ENCODE measurements around the gene TSSK2.
"Not testable (repeated sequence)": the region's sequence is repeated elsewhere in the genome, so short reads cannot be mapped to it uniquely, and the experiment has no call there.

TSSK2 gene

DNA sequence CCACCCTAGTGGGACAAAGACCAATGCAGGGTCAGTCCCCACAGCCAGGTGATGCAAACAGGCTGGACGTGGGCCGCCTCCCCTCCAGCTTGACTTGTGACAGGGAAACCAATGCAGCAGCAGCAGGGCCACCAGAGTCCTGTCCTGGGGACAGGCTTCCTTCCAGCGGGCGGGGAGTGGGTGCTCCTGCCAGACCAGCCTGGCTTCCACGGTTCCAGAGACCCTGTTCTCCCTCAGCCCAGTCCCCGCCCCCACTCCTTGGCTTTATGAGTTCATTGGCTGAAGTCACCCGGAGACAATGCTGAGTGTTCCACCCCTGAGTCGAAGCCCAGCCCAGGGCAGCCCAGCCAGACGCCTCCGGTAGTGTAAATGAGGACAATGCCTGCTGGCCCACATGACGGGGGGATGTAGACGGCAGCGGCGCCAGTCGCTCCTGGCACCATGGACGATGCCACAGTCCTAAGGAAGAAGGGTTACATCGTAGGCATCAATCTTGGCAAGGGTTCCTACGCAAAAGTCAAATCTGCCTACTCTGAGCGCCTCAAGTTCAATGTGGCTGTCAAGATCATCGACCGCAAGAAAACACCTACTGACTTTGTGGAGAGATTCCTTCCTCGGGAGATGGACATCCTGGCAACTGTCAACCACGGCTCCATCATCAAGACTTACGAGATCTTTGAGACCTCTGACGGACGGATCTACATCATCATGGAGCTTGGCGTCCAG lies at the start of gene TSSK2:
Gene TSSK2 (plus strand): TSS at position 350 of the 726 bp plus-strand sequence. CDS start 92 bp downstream, at position 442.
- no peak for DNase-seq

DNA sequence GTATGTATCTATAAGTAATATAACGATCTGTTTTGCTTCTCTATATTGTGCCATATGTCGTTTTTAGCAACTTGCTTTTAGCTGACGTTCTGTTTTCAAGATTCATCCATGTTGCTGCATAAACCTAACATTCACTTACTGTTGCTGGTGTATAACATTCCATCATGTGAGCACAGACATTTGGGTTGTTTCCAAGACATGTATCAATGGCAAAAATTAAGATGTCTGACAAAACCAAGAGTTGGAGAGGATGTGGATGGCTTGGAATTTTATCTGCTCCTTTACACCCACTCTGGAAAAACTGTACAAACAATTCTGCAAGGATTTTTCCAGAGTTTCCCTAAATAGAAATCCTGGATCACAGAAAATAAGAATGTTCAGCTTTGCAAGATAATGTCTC lies 49.8 kb upstream of the TSSK2 start:
- no peak for DNase-seq

DNA sequence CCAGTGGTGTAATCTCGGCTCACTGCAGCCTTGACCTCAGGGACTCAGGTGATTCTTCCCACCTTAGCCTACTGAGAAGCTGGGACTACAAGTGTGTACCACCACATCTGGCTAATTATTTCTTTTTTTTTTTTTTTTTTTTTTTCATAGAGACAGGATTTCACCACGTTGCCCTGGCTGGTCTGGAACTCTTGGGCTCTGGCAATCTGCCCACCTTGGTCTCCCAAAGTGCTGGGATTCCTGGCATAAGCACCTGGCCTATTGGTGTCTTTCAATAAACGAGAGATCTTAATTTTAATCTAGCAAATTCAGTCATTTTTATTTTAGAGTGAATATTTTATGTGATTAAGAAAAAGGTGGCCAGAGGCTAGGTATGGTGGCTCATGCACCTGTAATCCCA lies 49.0 kb upstream of the TSSK2 start:
- DNase-seq: no peak

DNA sequence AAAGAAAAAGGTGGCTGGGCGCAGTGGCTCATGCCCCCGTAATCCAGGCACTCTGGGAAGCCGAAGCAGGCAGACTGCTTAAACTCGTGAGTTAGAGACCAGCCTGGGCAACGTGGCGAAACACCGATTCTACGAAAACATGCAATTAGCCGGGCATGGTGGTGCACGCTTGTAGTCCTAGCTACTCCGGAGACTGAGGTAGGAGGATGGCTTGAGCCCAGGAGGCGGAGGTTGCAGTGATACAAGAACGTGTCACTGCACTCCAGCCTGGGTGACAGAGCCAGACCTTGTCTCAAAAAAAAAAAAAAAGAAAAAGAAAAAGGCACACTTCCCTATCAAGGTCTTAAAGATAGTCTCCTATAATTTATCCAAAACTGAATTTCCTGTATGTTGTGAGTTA lies 48.3 kb upstream of the TSSK2 start:
- no peak for DNase-seq

DNA sequence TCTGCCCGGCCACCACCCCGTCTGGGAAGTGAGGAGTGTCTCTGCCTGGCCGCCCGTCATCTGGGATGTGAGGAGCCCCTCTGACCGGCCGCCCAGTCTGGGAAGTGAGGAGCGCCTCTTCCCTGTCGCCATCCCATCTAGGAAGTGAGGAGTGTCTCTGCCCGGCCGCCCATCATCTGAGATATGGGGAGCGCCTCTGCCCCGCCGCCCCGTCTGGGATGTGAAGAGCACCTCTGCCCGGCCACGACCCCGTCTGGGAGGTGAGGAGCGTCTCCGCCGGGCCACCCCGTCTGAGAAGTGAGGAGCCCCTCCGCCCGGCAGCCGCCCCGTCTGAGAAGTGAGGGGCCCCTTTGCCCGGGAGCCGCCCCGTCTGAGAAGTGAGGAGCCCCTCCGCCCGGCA lies 47.0 kb upstream of the TSSK2 start:
- not testable (repeated sequence) for DNase-seq

DNA sequence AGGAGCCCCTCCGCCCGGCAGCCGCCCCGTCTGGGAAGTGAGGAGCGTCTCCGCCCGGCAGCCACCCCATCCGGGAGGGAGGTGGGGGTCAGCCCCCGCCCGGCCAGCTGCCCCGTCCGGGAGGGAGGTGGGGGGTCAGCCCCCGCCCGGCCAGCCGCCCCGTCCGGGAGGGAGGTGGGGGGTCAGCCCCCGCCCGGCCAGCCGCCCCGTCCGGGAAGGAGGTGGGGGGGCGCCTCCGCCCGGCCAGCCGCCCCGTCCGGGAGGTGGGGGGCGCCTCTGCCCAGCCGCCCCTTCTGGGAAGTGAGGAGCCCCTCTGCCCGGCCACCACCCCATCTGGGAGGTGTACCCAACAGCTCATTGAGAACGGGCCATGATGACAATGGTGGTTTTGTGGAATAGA lies 46.5 kb upstream of the TSSK2 start:
- not testable (repeated sequence) for DNase-seq

DNA sequence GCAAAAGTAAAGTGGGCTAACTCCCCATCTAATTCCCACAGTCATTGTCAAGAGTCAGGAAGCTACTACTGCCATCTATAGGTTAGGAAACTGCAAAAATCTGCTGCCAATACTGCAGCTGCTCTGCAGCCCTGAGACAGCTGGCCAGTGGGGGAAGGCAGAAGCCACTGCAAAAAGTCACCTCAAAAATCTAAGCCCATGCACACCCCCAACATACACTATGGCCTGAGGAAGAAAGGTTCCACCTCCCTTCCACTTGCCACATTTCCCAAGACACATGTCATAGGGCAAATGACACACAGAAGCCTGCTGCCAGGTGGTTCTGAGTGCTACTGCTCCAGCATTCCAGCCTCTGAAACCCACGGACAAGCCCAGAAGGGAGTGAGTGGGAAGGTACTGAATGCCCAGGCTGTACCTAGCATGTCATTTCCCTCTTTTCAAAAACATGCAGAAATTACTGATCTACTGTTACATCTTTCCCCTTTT lies 45.8 kb upstream of the TSSK2 start:
- DNase-seq: peak; percentile 70

DNA sequence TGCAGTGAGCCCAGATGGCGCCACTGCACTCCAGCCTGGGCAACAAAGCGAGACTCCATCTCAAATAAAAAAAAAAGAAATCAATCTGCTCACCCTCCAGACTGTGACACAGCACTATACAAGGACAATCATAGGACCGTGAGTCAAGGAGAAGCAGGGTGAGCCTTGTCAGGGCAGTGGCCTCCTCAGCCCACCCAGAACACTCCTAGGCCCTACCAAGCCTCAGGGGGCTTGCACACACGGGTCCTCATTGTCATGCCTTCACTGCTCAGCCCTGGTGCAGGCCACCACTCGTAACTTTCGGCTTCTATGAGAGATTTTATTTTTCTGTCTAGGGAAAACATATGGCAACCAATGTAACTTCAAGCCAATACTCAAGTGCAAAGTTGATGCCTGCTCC lies 44.7 kb upstream of the TSSK2 start:
- DNase-seq: no peak

DNA sequence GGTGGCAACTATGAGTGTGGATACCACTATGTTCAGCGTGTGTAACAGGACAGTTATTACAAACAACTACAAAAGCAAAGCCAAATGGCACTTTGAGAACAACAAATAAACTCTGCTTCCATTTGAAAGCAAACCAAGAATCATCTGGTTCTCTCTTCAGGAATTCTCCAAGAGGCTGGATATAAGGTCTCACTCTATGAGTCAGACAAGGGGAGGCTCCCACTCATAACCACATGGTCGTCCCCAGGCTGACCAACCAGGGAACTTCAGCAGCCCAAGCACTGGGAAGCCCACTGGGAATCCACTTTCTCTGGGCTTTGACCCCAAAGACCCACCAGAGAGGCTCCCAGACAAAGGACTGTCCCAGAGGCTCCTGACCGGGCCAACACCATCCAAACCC lies 44.2 kb upstream of the TSSK2 start:
- peak; percentile 49 for DNase-seq

DNA sequence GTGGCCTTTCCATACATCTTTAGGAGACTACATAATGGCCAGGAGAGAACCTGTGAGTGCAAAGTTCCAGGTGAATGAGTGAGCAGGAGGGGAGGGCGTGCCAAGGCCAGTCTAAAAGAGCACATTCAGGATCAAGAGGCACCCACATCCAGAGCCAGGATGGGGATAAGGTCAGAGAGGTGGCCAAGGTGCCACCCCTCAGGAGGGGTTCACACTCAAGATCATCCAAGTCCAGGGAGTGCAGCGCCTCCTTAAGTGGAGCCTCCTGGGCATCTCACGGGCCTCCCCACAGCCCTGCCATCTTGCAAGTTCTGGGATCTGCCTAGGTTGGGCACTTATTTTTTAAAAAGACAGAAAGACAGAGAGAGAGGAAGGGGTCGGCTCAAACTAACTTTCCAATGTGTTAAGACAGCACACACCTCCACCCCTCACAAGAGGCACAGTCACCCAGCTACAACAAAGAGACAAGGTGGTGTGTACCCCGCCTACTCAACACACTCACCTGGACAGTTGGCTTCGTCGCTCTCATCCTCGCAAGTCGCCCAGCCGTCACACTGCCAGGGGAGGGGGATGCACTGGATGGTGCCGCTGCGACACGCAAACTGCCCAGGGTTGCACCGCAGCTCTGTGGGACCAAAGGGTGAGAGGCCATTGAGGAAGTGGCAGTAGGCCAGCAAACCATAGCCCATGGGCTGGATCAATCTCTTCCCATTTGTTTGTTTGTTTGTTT lies 42.1 kb upstream of the TSSK2 start:
- DNase-seq: no peak

DNA sequence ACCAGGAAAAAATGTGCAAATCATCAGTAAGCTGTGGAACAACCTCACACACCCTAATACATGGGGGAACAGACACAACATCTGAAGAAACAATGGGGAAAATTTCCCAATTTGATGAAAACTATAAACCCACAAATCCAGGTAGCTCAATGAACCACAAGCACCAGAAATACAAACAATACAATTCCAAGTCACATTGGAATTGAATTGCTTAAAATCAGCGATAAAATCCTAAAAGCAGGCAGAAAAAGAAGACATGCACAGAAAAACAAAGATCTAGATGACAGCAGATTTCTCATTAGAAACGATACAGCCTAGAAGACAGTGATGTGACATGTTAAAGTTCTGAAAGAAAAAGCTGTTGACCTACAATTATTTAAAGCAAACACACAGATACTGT lies 40.9 kb upstream of the TSSK2 start:
- no peak for DNase-seq

DNA sequence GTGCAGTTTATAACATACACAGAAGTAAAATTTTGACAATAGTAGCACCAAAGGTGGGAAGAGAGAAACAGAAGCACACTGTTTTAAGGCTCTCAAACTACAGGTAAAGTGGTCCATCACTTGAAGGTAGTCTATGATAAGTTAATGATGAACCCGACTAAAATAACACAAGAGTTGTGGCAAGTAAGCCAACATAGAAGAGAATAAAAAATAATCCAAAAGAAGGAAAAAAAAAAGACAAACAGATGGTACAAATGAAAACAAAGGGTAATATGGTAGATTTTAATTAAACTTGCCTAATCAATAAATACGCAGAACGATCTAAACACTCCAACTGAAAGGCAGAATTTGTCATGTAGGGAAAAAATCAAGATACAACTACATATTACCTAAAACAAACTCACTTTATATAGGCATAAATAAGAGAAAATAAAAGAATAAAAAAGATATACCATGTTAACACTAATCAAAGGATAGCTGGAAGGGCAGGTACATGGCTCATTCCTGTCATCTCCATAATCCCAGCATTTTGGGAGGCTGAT lies 40.5 kb upstream of the TSSK2 start:
- DNase-seq: no peak

DNA sequence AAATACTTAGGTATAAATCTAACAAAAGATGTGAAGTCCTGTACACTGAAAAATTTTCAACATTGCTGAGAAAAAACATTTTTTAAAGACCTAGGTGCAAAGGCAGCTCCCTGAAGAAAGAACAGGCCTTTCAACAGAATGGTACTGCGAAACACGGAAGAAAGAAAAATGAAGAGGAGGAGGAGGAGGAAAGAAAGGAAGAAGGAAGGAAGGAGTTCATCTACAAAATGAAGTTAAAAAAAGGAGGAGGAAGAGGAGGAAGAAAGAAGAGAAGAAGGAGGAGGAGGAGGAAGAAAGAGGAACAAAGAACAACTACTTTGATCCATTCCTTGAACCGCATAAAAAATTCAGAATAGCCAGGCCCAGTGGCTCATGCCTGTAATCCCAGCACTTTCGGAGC lies 38.4 kb upstream of the TSSK2 start:
- no peak for DNase-seq

DNA sequence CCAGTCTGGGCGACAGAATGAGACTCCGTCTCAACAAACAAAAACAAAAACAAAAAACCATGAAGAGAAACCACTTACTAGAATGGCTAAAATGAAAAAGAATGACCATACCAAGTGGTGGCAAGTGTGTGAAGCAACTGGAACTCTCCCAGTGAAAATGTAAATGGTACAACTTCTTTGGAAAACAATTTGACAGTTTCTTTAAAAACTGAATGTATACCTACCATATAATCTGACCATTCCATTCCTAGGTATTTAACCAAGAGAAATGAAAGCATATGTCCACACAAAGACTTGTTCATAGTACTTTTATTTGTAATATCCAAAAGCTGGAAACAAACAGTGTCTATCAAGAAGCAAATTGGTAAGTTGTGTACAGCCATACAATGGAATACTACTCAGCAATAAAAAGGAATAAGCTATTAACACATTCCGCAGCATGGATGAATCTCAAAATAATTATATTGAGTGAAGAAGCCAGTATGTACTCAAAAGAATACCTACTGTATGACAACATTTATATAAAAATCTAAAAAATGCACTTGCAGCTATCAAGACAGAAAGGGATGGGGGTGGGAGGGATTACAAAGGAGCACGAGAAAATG lies 36.6 kb upstream of the TSSK2 start:
- no peak for DNase-seq

DNA sequence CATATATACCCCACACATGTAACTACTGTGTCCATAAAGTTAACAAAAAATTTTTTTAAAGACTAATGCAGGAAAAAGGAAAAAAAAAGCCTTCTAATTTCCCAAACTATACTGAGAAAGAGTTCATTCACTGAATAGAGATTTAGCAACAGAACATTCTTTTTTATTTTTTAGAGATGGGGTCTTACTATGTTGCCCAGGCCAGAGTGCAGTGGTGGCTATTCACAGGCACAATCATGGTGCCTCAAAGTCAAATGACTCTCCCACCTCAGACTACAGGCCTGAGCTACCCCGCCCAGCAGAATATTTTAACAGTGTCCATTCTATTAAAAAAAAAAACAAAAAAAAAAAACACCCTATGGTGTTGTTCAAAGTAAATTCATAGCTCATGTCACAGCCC lies 34.6 kb upstream of the TSSK2 start:
- DNase-seq: no peak

DNA sequence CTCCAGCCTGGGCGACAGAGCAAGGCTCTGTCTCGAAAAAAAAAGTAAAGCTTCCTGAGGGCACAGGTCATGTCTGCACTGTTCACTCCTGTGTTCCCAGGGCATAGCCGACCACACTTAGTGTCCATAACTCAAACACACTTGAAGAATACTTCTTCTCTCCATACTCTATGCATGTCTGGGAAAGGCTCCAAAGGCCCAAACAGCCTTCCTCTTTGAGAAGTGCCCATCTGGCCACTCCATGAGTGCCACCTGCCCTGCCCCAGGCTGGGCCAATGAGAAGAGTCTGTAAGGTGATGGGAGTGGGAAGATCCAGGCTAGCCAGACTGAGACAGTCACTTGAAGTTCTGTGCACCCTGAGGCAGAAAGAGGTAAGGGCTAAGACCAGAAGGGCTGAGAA lies 33.6 kb upstream of the TSSK2 start:
- no peak for DNase-seq

DNA sequence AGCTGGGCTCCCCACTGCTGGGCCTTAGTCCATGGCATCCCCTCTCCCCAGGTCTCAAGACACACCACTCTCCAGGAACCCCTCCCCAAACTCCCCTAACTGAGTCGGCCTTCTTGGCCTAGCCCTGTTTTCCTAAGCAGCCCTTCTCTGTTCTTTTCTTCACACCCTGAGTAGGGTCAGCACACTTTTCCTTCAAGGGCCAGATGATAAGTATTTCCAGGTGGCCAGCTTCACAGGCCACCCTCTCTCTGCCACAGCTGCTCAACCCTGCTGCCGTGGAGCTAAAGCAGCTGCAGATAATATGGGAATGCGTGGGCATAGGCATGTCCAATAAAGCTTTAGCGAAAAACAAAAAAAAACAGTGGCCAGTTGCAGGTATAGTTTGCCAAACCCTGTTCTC lies 33.0 kb upstream of the TSSK2 start:
- no peak for DNase-seq

DNA sequence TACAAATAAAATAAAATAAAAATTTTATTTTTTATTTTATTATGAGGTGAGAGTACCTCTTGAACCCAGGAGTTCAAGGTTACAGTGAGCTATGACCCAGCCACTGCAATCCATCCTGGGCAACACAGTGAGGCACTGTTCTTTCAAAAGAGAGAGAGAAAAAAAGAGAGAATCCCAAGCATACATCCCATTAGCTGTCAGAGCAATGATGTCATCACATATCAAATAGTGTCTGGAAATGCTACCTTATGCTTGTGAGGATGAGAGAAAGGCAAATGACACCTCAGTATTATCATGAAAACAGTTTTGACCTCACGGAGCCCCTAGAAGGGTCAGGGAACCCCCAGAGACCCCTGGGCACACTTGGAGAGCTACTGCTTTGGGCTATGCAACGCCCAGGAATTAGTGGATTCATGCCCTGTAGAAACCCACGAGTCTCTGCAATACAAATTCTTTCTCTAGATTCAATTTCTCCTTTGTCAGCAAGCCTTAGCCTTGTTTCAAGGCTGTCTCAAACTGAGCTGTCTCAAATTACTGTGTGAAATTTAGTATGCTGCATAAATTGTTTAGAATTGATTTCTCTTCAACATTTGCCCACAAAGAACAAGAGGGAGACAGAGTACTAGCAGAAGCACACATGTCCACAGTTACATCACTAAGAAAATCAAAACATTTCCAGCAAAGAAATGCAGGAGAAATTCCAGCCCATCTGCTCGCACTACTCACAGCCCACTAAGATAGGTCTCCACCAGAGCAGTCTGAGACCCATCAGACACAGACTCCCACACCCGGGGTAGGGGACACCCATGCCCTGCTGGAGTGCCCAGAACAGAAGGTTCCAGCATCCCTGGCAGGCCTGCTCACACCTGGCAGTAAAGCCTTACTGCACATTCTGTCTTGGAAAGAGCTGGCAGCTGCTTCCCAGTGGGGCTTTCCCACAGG lies 27.0 kb upstream of the TSSK2 start:
- peak; percentile 10 for DNase-seq

DNA sequence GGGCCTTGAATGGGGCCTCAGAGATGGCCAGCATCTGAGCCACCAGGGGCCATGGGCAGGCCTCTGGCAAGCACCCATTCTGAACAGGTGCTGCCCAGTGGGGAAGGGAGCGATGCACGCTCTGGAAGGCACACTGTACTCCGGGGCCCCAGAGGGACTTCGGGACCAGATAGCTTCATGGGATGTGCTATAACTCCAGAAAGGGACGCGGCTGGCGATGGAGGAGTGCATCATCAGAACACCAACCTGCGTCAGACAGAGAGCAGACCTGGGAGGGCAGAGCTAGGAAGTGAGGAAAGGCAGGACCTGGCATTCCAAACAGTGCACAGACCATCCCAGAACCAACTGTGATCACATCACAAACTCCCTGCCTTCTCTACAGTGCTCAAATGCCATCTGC lies 25.7 kb upstream of the TSSK2 start:
- DNase-seq: no peak

DNA sequence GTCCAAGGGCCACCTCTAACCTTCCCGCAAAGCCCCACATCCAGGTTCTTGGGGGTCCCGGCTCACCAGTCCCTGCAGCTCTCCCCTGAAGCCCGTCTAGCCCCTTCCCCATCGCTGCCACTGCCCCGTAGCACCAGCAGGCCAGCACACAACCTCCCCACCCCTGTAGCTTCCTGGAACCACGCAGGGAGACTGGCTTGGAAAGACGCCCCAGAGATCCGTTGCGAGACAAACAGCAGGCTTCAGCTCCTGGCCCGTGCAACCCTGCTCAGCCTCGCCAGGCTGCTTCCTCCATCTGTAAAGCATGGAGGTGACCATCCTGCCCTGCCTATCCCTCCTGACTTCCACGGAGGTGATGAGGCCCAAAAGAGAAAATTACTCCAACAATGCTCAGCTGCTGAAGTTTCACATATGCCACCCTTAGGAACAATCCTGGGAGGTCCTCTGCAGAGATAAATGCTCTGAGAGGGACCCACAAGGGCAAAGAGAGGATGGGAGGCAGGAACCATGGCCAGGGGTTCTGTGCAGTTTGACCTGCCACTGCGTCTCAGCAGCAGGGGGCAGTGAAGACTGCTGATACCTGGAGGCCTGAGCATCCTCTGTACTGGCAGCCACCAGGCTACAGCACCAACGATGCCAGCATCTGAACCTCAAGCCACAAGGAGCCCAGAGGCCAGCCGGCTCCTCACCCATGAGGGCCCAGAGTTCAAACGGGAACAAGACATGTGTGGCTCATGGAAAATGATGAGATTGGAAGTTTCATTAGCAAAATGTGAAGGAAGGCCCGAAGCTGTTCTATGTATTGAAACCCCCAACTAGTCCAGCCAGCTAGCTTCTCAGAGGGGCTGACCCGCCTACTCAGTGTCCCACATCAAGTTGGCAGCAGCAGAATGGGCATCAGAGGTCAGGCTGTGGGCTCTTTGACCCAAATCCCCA lies 25.0 kb upstream of the TSSK2 start:
- no peak for DNase-seq

All from HCEC 1CT (cell line).